GM19238 (cell line): ENCODE data around the gene HTT.

Experiments used
- DNase-seq: peaks from one replicate; pipeline ENCODE4 v3.0.0; 2011; ENCODE audit warnings: low spot score; ENCODE audit not compliant: insufficient read length

Gene HTT

DNA sequence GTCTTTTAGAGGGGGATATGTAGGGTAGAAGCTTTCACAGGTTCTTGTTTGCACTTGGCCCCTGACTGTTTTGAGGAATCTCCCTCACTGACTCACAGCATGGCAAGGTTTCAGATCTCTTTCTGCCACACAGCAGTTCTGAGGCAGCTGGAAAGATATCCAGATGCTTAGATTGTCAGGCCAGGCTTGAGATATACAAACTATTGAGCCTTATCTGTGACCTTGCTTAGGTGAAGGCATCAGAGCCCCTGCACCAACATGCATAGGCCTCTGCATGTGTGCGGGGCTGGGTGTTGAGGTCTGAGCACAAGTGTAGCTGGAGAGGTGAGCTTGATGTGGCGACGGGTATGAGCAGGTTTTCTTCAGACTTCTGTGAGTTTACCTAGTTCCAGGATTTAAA, 93.5 kb downstream of the HTT start:
- DNase-seq = no peak

DNA sequence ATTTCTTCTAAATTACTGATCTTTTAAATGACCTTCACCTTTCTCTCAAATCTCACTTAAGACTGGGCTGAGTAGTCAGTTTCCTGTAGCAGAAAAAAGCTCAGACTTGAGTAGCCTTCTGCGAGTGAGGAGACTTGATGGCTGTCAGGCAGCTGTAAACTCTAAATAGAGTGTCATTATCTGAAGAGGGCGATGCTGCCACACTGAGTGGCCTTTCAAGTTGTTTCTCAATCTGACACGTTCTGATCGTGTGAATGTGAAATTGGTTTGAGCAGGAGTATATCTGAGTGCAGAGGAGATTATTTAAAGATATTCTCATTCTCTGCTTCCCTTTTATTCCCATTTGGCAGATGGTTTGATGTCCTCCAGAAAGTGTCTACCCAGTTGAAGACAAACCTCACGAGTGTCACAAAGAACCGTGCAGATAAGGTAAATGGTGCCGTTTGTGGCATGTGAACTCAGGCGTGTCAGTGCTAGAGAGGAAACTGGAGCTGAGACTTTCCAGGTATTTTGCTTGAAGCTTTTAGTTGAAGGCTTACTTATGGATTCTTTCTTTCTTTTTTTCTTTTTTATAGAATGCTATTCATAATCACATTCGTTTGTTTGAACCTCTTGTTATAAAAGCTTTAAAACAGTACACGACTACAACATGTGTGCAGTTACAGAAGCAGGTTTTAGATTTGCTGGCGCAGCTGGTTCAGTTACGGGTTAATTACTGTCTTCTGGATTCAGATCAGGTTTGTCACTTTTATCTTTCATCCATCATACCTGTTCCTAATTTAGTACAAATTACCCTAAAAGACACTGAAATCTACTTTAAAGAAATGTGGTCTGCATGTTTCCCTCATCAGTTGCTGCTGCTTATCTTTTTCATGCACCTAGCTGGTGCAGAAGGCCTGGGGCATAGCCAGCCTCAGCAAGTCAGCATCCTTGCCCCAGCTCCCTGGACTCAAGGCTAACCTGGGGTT, 100.2 kb downstream of the HTT start:
- no peak for DNase-seq

DNA sequence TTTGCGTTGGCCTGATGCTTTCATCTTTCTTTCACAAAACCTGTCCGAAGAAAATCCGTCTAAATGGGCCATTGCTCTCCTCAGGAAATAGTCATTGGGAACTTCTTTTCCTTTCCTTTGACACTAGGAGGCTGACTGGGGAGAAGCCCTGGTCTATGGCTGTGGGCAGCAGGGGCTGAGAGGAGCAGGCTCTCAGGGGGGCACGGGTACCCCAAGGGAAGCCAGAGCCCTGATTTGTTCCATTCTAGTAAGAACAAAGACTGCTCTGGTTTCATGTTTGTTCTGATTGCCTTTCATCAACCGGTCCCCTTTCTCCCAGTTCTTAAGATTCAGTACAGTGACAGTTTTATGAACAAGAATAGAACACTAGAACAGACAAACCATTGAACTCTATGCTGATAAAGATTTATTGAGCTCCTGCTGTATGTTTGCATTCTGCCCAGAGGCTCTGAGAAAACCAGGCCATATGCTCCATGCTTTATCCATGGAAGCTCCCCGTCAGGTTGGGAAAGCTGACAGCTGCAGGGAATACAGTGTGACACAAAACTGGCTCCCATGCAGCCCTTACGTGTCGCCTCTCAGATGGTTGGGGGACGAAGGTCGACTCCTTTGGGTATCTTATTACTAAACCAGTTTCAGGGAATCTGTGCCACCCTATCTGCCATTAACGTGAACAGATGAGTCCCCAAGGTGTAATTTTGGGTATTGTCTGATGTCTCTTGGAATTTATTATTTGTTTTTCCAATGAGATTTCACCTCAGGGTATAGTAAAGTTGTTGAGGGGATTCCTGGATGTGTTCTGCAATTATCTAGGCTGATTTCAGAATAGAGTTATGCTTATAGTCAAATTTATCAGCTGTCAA, 102.1 kb downstream of the HTT start:
- DNase-seq = no peak

DNA sequence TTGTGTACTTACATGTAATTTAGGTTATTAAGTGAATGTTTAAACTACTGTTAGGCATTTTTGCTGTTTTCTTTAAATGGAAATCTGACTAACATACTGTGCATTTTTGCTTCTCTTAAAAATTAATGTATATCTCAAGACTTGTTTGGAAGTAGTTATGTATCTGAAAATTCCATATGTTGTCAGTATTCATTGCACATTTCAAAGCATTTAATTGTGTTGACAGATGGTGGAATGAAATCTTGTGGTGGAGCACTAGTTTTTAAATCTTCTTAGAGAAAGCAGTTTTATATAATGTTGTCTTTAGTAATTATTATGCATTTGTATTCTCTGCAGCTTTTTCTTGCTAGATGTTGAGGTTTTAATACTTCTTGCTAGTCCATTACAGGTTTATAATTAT, 102.9 kb downstream of the HTT start:
- no peak for DNase-seq

DNA sequence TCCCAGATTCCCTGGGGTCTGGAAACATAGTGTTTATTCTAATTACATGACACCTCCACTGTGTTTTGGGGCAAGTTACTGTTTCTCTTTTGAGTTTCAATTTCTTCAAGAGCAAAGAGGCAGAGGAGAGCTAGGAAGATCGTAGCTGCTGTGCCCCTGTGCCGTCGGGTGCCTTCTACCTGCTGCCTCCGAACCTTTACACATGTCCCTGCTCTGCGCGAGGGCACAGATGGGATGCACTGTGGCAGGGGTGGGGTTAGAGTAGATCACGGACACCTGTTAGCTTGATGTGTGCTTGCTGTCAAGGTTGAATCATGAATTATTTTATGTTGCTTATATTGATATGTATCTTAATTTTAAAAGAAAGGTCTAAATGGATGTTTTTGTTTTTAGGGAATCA, 103.4 kb downstream of the HTT start:
- no peak for DNase-seq

DNA sequence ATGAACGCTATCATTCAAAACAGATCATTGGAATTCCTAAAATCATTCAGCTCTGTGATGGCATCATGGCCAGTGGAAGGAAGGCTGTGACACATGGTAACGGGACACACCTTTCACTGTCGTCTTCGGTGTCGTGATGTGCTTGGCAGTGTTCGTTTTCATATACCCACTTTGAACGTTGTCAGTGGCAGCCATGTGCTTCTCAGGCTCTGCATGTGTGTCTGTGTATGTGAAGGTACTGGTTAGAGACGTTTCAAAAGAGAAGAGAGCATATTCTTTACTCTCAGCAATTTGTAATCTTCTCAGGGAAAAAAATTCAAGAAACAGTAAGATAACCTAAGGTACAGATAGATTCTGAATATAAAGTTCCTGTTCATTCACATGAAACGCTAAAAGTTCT, 103.9 kb downstream of the HTT start:
- no peak for DNase-seq

DNA sequence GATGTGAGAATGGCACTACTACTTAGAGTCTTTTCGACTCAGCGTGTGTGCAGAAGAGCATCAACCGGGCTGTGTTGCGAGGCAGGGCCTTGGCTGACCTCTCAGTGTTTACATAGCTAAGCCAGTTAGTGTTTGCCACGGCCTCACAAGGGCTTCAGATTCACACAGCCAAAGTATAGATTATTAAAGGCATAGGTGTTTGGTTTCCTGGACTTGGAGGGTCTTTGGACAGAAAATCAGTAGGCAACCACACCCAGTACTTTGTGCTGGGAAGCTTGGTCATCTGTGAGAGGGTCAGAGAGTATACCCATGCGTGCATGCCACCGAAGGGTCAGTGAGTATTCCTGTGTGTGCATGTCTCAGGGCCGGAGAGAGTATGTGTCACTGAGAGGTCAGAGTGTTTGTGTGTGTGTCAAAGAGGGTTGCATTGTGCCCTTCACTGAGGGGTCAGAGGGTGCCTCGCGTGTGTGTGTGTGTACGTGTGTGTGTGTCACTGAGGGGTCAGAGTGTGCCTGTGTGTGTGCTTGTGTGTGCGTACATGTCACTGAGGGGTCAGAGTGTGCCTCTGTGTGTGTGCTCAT, 104.7 kb downstream of the HTT start:
- no peak for DNase-seq

DNA sequence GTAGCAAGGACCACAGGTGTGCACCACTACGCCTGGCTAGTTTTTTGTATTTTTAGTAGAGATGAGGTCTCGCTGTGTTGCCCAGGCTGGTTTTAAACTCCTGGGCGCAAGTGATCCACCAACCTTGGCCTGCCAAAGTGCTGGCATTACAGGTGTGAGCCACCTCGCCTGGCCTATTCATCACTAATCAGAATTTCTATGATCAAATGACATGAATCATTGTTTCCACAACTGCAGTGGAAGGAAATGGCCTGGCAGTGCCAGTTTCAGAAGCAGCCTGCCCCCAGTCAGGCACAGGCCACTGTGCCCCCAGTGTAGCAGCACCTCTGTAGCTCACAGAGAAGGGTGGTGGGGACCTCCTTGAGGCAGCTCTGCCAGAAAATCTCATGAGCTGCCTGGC, 108.5 kb downstream of the HTT start:
- DNase-seq = no peak

DNA sequence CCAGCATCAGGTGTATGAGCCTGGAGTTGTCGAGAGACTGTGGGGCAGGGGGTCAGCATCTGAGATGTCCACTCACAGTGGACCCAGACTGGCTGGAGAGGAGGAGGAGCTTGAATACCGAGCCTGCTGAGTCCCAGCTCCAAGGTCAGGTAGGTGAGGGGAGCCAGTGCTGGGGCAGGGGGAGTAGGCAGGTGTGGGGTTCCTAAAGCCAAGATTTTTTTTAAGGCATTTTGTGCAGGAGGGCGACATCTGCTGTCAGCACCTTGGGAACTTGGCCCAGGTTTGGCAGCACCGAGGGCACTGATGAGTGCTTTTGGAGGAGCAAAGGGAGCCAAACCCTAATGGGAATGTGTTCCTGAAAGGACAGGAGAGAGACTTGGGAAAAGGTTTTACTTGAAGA, 110.2 kb downstream of the HTT start:
- DNase-seq = no peak

DNA sequence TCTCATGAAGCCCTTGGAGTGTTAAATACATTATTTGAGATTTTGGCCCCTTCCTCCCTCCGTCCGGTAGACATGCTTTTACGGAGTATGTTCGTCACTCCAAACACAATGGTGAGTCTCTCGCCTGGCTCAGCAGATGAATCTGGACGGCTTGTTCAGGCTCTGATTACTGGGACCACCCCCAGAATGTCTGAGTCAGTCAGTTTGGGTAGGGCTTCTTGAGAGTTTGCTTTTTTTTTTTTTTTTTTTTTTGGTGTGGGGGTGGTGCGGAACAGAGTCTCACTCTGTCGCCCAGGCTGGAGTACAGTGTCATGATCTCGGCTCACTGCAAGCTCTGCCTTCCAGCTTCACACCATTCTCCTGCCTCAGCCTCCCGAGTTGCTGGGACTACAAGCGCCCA, 112.1 kb downstream of the HTT start:
- DNase-seq = no peak

DNA sequence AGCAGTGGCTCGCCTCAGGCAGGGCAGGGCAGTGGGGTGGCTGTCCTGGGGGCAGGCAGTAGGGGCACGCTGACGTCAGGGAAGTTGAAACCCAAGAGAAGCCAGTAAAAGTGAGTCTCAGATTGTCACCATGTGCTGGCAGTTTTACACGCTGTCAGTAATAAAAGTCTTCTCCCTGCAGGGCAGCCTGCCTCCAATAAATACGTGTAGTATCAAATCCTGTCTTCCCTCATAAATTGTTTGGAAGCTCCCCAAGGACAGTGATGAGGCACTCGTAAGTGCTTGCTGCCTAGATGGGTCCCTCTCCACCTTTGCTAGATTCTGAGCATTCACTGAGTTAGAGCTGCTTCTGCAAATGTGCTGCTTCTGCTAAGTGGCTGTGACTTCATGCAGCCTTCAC, 113.6 kb downstream of the HTT start:
- DNase-seq = no peak

DNA sequence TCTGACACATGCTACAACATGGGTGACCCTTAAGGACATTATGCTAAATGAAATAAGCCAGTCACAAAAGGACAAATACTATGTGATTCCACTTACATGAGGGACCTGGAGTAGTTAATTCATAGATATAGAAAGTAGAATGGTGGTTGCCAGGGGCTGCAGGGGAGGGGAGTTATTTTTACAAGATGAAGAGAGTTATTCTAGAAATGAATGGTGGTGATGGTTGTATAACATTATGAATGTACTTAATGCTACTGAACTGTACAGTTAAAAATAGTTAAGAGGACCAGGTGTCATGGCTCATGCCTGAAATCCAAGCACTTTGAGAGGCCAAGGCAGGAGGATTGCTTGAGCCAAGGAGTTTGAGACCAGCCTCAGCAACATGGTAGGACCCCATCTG, 115.0 kb downstream of the HTT start:
- no peak for DNase-seq

DNA sequence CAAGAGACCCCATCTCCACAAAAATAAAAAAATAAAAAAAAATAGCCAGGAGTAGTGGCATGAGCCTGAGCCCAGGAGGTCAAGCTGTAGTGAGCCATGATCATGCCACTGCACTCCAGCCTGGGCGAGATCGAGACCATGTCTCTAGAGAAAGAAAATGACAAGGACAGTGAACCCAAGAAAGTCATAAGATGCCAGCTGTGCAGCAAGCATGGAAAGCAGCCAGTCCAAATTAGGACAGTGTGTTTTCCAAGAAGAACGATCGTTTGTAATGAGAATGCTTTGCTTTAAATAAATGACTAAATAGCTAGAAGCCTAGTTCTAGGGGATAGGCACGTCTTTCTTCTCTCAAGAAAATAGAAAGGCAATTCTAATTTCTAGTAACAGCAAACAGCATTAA, 116.1 kb downstream of the HTT start:
- no peak for DNase-seq

DNA sequence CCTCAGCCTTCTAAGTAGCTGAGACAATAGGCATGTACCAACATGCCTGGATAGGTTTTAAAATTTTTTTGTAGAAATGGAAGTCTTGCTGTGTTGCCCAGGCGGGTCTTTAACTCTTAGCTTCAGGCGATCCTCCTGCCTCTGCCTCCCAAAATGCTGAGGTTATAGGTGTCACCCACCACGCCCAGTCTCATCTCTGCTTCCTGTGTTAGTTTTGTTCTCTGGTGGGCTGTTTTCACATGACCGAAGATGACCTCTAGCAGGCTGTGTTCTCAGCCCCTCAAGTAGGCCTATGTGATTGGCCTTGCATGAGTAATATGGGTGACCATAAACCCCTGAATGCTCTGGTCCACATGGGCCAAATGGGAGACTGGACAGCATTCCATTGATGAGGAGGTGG, 117.7 kb downstream of the HTT start:
- no peak for DNase-seq

DNA sequence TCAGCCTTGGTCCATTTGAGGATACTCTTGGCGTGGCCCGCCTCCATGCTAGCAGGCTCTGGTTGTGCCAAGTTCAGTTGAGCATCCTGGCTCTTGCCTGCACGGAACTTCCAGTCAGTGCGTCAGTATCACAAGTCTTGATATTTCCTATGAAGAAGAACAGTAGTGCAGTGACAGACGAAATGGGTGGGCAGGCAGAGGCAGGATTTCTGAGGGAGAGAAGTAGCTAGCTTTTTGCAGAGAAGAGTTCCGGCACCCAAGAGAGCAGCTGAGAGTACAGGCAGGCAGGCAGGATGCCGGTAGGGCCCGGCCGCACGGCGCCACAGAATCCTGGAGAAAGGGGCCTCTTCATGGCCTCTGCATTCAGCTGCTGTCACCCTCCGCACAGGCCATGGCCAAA, 118.3 kb downstream of the HTT start:
- DNase-seq = no peak

DNA sequence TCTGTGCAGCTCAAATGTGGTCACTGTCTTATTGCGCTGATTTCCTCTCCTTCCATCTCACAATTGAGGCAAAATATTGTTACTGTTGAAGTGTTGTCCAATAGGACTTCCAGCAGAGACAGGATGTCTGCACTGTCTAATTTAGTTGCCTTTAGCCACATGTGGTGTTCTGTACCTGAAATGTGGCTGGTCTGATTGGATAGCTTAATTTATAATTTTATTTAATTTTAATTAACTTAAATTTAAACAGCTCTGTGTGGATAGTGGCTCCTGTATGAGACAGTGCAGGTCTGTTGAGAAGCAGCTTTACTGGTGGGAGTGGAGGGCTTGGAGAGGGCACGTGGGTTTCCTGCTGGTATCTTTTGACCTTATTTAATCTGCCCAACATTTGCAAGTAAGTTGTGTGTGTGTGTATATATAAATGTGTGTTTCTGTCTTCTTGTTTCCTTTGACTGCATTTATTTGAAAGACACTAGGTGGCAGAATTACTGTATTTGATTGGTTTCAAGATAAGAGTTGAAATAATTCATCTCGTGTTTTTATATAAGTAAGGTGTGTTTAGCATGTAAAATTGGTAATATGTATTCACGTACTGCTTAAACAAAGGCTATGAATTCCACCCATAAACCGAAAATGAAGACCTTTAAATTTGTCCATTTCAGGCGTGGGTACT, 119.2 kb downstream of the HTT start:
- no peak for DNase-seq

DNA sequence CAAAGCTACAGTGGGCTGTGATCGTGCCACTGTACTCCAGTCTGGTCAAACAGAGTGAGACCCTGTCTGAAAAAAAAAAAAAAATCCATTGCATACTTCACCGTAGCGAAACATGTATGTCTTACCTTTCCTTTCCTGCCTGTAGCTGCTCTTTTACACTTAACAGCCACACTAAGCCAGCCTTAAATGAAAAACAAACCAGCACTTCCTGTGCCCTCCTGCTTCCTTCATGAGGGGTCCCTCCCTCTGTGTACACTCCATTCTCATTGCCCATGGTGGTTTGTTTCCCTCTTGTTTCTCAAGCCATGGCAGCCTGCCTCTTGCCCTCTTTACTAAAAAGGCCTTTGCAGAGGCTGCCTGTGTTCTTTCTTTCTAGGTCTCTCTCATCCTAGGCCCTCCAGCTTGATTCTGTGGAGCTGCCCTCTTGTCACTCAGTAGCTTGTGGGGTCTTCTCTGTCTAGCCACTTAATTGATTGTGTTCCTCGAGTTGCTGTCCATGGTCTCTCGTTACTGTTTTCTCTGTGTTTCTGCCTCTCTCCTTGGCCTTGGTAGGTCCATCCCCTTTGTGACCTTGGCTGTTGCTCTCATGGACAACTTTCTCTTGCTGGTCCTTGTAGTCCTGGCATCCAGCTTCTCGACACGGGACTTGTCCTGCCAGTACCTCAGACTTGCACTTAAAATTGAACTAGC, 122.3 kb downstream of the HTT start:
- DNase-seq = no peak

DNA sequence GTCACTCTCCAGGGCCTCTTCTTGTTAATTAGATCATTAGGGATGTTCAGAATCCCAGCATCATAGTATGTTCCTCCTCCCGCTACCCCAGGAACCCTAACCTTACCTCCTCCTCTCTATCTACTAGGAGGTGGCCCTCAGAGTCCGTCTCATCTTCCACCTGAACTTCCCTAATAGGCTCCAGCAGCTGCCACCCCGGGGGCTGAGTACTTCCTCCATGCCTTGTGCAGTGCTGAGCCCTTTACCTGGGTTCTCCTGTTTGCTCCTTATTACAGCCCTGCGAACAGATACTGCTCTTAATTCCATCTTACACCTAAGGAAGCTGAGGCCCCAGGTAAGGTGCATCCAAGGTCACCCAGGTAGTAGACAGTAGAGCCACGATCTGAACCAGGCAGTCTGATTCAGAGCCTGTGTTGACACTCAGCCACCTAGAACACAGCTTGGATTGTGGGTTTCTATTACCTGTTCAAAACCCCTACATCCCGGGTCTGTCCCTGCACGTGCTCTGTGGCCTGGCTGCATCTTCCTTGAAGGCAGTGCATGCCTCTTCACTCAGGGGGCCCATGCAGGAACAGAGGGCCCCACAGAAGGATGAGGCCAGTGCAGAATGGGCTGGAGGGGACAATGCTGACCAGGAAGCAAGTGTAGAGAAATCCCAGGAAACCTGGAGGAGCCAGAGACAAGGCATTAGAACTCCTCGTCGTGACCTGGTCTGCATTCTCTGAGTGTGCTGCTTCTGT, 123.1 kb downstream of the HTT start:
- no peak for DNase-seq

DNA sequence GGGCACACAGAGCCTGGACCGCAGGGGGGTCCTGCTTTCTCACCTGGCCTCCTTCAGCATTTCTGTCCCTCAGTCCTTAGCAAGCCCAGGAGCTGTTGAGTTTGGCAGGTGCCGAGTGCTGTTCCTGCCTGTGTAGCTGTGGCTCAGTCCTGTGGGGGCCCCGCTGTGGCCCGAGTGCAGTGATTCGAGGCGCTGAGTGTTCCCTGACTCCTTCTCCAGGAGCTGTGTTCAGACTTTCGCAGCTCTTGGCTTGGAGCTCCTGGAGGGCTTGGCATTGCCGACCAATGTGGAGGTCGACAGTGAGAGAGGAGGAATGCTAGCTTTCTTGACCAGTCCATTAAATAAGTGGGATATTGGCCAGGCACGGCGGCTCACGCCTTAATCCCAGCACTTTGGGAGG, 124.4 kb downstream of the HTT start:
- no peak for DNase-seq
